Measurements from ENCODE around the gene AFF4.
"Not testable (repeated sequence)": the region's sequence is repeated elsewhere in the genome, so short reads cannot be mapped to it uniquely, and the experiment has no call there.

The AFF4 gene

GRCh38 chr5:132953710-132954109 lies 9.7 kb downstream of the AFF4 start:
- DNase-seq, result no peak

- DNase-seq, result no peak
These were observed 10.6 kb downstream of the AFF4 start for GRCh38 chr5:132952829-132953228.

- no peak for DNase-seq
These were observed 11.5 kb downstream of the AFF4 start for GRCh38 chr5:132951897-132952296.

- DNase-seq, result no peak
These were observed 14.3 kb downstream of the AFF4 start for GRCh38 chr5:132949136-132949535.

- DNase-seq, result no peak
These were observed 15.8 kb downstream of the AFF4 start for GRCh38 chr5:132947671-132948070.

GRCh38 chr5:132945315-132945714 lies 18.1 kb downstream of the AFF4 start:
- not testable (repeated sequence) for DNase-seq

- no peak for DNase-seq
These were observed 19.9 kb downstream of the AFF4 start for GRCh38 chr5:132943362-132944022.

GRCh38 chr5:132941331-132941730 lies 22.1 kb downstream of the AFF4 start:
- DNase-seq, result no peak

- DNase-seq, result no peak
These were observed 35.4 kb downstream of the AFF4 start for GRCh38 chr5:132928062-132928407.

- DNase-seq, result no peak
These were observed 35.9 kb downstream of the AFF4 start for GRCh38 chr5:132927355-132928061.

GRCh38 chr5:132926437-132926836 lies 37.0 kb downstream of the AFF4 start:
- no peak for DNase-seq

- DNase-seq, result no peak
These were observed 47.3 kb downstream of the AFF4 start for GRCh38 chr5:132916086-132916485.

- DNase-seq, result no peak
These were observed 47.8 kb downstream of the AFF4 start for GRCh38 chr5:132915681-132916080.

- DNase-seq, result no peak
These were observed 53.7 kb downstream of the AFF4 start for GRCh38 chr5:132909702-132910101.

- no peak for DNase-seq
These were observed 56.3 kb downstream of the AFF4 start for GRCh38 chr5:132907161-132907560.

GRCh38 chr5:132905938-132906337 lies 57.5 kb downstream of the AFF4 start:
- no peak for DNase-seq

GRCh38 chr5:132901730-132902129 lies 61.7 kb downstream of the AFF4 start:
- no peak for DNase-seq

GRCh38 chr5:132901036-132901435 lies 62.4 kb downstream of the AFF4 start:
- no peak for DNase-seq

- DNase-seq, result no peak
These were observed 65.3 kb downstream of the AFF4 start for GRCh38 chr5:132898094-132898493.

- no peak for DNase-seq
These were observed 66.7 kb downstream of the AFF4 start for GRCh38 chr5:132896685-132897084.

GRCh38 chr5:132895719-132896305 lies 67.6 kb downstream of the AFF4 start:
- DNase-seq, result no peak

- no peak for DNase-seq
These were observed 72.6 kb downstream of the AFF4 start for GRCh38 chr5:132890817-132891216.

- DNase-seq, result no peak
These were observed 73.9 kb downstream of the AFF4 start for GRCh38 chr5:132889501-132889900.

Data from hypothalamus (tissue), 51 donors.